Measurements from ENCODE around the gene MEAF6.
"Not testable (repeated sequence)": the region's sequence is repeated elsewhere in the genome, so short reads cannot be mapped to it uniquely, and the experiment has no call there.

The MEAF6 gene

DNA sequence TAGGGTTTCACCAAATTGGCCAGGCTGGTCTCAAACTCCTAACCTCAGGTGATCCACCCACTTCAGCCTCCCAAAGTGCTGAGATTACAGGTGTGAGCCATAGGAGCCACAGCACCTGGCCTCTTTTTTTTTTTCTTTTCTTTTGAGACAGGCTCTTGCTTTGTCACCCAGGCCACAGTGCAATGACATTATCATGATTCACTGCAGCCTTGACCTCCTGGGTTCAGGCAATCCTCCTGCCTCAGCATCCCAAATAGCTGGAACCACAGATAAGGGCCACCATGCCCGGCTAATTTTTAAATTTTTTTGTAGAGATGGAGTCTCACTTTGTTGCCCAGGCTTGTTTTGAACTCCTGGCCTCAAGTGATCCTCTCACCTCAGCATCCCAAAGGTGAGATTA lies 15.3 kb upstream of the MEAF6 start:
- not testable (repeated sequence) for DNase-seq

DNA sequence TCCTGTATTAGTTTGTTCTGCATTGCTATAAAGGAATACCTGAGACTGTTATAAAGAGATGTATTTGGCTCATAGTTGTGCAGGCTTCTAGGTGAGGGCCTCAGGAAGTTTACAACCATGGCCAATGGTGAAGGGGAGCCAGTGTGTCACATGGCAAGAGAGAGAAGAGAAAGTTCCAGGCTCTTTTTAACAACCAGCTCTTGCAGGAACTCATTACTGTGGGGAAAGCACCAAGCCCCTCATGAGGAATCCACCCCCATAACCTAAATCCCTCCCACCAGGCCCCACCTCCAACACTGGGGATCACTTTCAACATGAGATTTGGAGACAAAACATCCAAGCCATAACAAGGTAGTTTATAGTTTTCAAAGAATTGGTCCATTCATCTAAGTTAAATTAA lies 5.0 kb upstream of the MEAF6 start:
- DNase-seq, result no peak

DNA sequence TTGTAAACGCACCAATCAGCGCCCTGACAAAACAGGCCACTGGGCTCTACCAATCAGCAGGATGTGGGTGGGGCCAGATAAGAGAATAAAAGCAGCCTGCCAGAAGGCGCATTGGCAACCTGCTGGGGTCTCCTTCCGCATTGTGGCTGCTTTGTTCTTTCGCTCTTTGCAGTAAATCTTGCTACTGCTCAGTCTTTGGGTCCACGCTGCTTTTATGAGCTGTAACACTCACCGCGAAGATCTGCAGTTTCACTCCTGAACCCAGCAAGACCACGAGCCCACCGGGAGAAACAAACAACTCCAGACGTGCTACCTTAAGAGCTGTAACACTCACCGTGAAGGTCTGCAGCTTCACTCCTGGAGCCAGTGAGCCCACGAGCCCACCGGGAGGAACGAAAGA lies 4.4 kb upstream of the MEAF6 start:
- not testable (repeated sequence) for DNase-seq

GRCh38 chr1:37518241-37518640 lies 3.7 kb upstream of the MEAF6 start:
- DNase-seq, result not testable (repeated sequence)

DNA sequence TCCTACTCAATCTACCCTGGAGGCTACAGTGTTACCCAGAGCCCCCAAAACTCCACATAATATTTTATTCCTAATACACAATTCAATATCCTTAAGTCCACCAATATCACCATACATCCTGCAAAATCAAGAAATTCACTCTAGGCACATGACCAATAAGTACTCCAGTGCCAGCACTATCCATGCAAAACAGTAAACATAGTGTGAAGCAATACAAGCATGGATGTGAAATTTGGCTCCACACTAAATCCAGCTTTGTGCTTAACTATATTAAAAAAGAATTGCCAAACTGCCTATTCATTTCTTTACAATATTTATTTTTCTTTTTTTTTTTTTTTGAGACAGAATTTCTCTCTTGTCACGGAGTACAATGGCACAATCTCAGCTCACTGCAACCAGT lies 3.0 kb upstream of the MEAF6 start:
- no peak for DNase-seq

- DNase-seq, result no peak
Observed at GRCh38 chr1:37515185-37516034, 844 bp upstream of the MEAF6 start.

- DNase-seq, result peak; percentile 74
Observed at GRCh38 chr1:37513795-37514349, 694 bp downstream of the MEAF6 start.

DNA sequence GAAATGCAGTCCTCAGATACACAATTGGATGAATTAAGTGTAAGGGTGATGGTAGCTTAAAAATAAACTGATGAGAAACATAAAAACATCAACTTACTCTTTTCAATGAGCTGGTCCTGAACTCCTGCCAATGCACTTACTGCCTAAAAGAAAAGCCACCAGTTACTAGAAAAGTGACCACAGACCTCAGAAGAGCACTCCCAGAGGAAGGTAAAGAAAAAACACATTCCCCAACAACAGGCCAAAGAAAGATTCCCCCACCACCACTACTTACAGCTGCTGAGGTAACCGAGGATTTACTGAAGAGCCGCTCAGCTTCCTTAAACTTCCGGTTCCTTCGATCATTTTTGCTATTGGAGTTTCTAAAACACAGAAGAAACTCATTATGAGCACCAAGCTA lies 5.4 kb downstream of the MEAF6 start:
- peak; percentile 45 for DNase-seq

DNA sequence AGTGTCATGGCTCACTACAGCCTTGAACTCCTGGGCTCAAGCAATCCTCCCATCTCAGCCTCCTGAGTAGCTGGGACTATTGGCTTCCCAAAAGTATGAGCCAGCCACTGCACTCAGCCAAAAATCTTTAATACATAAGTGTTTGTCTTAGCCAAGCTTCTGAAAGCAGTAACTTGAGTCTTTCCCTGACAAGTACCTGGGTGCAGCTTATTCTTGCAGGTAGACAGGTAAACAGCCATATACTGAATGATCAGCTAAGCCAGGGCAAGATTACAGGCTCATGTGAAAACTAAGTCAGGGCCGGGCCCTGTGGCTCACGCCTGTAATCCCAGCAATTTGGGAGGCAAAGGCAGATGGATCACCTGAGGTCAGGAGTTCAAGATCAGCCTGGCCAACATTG lies 7.8 kb downstream of the MEAF6 start:
- no peak for DNase-seq

DNA sequence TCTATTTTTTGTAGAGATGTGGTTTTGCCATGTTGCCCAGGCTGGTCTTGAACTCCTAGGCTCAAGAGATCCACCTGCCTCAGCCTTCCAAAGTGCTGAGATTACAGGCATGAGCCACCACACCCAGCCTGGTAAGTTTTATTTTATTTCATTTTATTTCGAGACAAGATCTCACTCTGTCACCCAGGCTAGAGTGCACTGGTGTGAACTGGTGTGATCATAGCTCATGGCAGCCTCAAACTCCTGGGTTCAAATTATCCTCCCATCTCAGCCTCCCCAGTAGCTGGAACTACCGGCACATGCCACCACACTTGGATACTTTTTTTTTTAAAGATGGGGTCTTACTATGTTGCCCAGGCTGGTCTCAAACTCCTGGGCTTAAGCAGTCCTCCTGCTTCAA lies 11.8 kb downstream of the MEAF6 start:
- not testable (repeated sequence) for DNase-seq

GRCh38 chr1:37502104-37502503 lies 12.5 kb downstream of the MEAF6 start:
- DNase-seq, result no peak

DNA sequence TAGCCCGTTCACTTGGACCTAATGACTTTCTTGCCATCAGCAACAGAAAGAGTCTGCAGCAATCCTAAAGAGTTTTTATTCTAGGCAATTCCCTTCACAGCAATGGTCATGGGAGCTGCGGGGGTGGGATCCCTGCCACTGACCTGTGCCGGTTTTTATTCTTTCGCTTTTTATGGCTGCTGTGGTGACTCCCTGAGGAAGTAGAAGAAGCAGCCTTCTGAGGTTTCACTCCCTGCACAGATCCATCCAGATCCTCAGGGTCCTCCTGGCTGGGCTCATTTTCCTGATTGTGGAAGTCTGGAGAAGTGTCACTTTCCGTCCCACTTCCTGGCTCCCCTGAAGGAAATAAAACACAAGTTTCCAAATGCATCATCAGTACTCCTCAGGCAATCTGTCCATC lies 12.9 kb downstream of the MEAF6 start:
- no peak for DNase-seq

DNA sequence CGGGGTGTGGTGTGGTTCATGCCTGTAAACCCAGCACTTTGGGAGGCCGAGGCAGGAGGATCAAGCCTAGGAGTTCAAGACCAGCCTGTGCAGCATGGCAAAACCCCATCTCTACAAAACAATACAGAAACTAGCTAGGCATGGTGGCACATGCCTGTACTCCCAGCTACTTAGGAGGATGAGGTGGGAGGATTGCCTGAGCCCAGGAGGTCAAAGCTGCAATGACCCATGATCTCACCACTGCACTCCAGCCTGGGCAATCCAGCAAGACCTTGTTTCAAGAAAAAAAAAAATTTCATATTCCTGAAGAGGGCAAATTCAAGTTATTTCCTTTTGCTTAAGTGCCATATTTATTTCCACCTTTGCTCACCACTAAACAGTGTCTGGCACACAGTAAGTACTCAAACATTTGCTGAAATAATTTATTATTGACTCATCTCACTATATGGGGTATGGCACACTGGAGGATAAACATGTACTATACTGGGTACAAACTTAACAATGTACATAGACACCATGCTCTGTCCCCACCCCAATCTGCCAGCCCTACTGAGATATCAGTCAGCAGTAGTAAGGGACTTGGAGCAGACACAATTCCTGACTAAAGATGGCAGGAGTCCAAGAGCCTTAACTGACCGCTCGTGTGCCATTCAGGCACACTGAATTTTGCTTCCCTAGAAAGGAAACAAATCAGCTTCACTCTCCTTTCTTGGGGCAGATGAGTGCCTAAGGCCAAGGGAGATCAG lies 15.5 kb downstream of the MEAF6 start:
- DNase-seq, result no peak

DNA sequence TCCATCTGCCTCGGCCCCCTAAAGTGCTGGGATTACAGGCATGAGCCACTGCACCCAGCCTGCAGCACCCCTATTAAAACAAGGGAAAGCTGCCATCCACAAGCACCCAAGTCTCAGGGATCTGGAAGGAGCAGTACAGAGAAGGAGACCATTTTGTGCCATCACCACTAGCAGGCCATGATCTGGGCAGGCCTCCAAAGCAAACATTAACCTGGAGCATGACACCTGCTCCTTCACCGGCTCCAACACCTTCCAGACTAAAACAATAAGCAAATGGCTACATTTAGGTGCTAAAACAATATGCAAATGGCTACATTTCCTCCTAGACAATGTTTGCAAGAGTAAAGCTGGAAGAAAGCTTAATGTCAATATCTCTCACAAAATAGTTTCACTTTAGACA lies 16.7 kb downstream of the MEAF6 start:
- peak; percentile 41 for DNase-seq

DNA sequence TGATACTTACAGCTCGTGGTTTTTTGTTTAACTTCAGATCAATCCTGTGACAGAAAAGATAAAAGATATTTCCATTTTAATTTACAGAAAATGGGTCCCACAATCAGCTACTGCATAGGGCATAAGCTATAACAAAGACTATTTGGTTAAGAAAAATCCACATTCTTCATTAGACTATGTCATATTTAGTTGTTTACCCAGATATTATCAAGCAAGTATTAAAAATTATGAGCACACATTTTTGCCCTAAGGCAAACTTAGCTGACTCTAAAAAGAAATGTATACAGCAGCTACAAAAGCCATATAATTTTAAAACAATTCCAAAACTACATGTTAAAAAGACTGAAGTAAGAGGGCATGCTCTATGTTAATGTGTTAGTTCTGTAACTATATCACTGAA lies 18.7 kb downstream of the MEAF6 start:
- DNase-seq, result no peak

DNA sequence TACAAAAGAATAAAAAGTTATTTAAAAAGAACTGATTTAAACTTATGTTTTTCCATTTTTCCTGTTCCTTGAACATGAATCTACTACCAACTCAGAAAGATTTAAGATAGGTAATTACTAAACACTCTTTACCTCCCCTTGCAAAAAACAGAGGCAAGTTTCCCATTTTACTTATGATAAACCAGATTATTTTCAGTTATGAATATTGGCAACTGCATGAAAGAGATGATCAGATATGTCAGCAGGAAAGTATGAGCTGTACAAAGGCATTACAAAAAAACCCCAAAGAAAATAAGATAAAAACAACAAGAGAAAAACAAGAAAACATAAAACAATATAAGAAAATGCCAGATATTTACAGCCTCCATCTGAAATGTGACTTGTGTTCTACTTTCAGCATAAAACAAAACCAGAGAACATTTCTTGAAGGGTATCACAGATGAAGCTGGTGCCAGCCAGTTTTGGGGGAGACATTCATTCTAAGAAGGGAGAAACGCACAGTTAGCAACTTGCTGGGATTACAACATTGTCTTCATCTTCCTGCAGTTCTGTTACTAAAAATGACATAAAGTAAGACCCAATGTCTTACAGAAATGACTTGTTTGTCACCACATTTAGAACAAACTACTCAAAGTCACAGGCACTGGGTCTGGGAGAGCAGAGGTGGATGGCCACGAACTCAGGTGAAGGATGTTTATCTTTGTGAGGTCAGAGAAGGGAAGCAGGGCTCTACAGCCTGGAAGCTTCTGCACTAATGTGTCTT lies 21.0 kb downstream of the MEAF6 start:
- no peak for DNase-seq

GRCh38 chr1:37487619-37487984 lies 27.0 kb downstream of the MEAF6 start:
- DNase-seq, result no peak

DNA sequence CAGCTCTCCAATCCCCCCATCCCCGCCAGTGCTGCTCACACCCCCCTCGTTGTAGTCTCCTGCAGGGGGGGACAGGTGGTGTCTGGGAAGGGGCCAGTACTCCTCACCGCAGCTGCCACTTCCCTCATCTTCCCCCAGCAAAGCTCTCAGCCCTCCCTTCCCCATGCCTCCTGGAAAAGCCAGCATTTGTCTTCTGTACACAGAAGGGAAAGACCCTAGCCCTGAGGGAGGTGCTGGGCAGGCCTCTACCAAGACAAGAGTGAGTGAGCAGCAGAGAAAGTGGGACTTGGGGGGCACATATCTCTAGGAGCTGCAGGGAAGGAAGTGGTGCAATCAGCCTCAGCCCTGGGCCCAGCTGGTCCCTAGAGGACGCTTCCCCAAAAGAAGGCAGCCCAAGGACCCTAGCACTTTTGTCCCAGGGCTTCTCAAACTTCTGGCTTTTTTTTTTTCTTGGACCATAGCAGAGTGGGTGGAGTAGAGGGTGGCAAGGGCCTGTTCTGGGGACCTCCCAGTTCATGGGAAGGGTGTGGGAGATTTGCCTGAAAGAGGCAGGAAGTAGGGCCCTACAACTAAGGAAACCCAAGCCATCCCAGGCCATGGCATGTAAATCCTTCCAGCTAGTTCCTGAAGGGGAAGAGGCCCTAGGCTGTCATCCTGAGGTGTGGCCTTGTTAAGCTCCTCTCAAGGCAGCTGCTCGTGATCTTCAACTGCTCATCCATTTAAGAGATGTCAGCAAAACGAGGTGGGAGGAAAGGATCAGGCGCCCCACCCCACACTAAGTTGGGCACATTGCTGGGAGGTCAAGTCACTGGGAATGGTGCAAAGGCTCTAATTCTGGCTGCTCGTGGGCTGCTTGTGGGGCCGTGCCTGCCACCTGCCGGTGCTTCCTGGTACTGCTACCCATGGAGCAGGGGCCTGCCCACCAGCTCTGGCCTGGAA lies 27.6 kb downstream of the MEAF6 start:
- DNase-seq, result peak; percentile 70

DNA sequence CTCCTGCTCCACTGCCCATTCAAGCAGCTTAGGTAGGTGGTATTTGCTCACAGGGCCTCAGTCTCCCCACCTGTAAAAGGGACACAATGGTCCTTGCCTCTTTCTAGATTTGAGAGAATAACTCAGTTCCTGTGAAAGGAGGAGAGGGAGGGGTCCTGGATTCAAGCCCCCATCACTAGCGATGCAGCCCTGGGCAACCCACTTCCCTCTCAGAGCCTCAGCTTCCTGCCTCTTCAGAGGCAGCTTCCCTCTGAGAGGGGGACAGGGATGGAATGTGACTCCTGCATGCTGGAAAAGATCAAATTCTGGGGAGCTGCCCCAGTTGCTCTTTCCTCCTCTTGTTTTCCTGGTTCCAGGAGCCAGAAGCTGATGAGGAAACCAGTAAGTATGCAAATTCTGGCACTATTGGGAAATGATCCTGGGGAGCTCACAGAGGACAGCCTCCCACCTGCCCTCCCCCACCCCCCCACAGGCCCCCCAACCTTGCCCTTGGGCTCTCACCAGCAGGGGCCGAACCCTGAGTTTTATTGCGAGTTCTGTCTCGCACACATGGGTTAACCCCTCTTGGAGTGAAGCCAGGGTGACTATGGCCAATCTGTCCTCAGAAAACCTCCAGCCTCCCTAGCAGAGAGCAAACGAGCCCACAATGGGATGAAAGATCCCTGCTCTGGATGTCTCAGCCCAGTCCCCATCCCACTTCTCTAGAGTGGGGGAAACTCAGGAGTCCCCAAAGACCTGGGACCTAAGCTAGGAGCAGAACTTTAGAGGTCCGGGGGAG lies 28.5 kb downstream of the MEAF6 start:
- no peak for DNase-seq

- DNase-seq, result no peak
Observed at GRCh38 chr1:37484325-37485051, 30.1 kb downstream of the MEAF6 start.

GRCh38 chr1:37483785-37484184 lies 30.8 kb downstream of the MEAF6 start:
- no peak for DNase-seq
